Heart left ventricle (tissue), 16 donors: ENCODE results near the gene MXRA8. TPM values are rescaled to one million over a fixed set of nuclear protein-coding genes. Genes with fewer than 3 reads are reported as not detected.

Source experiments
- ATAC-seq, 4 donors: fragments of 200-7000 bp; cut with Tn5 transposase; one replicate each; pipeline ENCODE4 v1.9.1; 2020 to 2022; ENCODE audit warnings: moderate library complexity in 4 of 4, mild to moderate bottlenecking in 3 of 4, moderate number of reproducible peaks in 1 of 4
- DNase-seq, 5 donors: peaks; one replicate each; pipeline ENCODE4 v3.0.0-alpha.2; 2020
- H3K27ac ChIP-seq, 12 donors: fragments of 200-600 bp; sonication (generic) in 4 of 12; one replicate each; pipeline versions ENCODE4 v1.5.0 to v1.8.0; 2016 to 2022; ENCODE audit warnings: mild to moderate bottlenecking in 2 of 12
- H3K27me3 ChIP-seq, 9 donors: fragments of 200-600 bp; sonication (generic) in 2 of 9; one replicate each; pipeline versions ENCODE4 v1.5.1 to v1.8.0; 2016 to 2022; ENCODE audit warnings: mild to moderate bottlenecking in 3 of 9
- H3K36me3 ChIP-seq, 9 donors: fragments of 200-600 bp; sonication (generic) in 2 of 9; one replicate each; pipeline versions ENCODE4 v1.5.0 to v1.8.0; 2018 to 2022; ENCODE audit warnings: mild to moderate bottlenecking in 2 of 9
- H3K4me1 ChIP-seq, 12 donors: fragments of 200-600 bp; sonication (generic) in 4 of 12; one replicate each; pipeline versions ENCODE4 v1.5.0 to v1.8.0; 2016 to 2022; ENCODE audit warnings: mild to moderate bottlenecking in 3 of 12
- H3K4me3 ChIP-seq, 12 donors: fragments of 200-600 bp; sonication (generic) in 4 of 12; one replicate each; pipeline versions ENCODE4 v1.5.0 to v1.8.0; 2017 to 2022; ENCODE audit warnings: mild to moderate bottlenecking in 9 of 12, moderate library complexity in 4 of 12
- H3K9me3 ChIP-seq, 12 donors: fragments of 200-600 bp; sonication (generic) in 4 of 12; one replicate each; pipeline versions ENCODE4 v1.5.0 to v1.8.0; 2016 to 2022; ENCODE audit warnings: mild to moderate bottlenecking in 1 of 12
- POLR2A ChIP-seq, 2 donors: fragments of 450-650 bp; IDR thresholded peaks; one replicate each; pipeline ENCODE4 v1.6.1; 2017; ENCODE audit warnings: antibody characterized with exemption in 2 of 2, mild to moderate bottlenecking in 2 of 2, moderate library complexity in 2 of 2
- WGBS, 4 donors: extraction: QIAGEN DNeasy Blood & Tissue Kit in 2 of 4; methylation state at CpG; one replicate each; pipeline versions ENCODE4 v1.1.5 to v1.1.7; 2013 to 2018; 5-methylcytosine and 5-hydroxymethylcytosine counted together
- intact Hi-C, 10 donors: fragments of 100-400 bp; cut with DNase I; formaldehyde crosslinking; loops; one replicate each; pipeline versions ENCODE4 v1.11.1 to v1.14.2; 2022
- polyA plus RNA-seq, 2 donors: library from polyadenylated mRNA; stranded (reverse); fragments of 200-250 nt; gene quantifications; one replicate each; pipeline ENCODE4 v1.2.3, GENCODE V29; 2013
- total RNA-seq, 9 donors: library from RNA; depleted of rRNA in 2 of 9; stranded (reverse); fragments of >200 nt in 2 of 9; fragmentation: NEBNext Ultra II Directional in 3 of 9; extraction: Animal tissue kit (Norgen Biotek cat#: 25700) in 3 of 9; gene quantifications; one replicate each; pipeline versions ENCODE4 v1.1.0 to v1.2.4, GENCODE V29; 2016 to 2023
- TF ChIP-seq, protein P1 (sequence below), 12 donors: fragments of 200-600 bp; sonication (generic) in 4 of 12; IDR thresholded peaks; one replicate each; pipeline versions ENCODE4 v1.5.0 to v1.8.0; 2018 to 2022; ENCODE audit warnings: antibody characterized with exemption in 12 of 12, mild to moderate bottlenecking in 5 of 12
- donor health status: ischemic (EF 13 %, LVEDD 7.1; RV severe dilation, severe dysfunction).
- donor health status: healthy with polysubstance abuse.
- donor health status: DM: no; HTN: yes; CAD: no.
- donor health status: DM: no; HTN: no; CAD: no.
- donor health status: ischemic (EF 25% LVEDD 6.9; RV normal size, moderate dysfunction).
- donor health status: ischemic (EF 25% LVEDD 5.7; RV mildly dilated, moderate dysfunction).
- donor health status: healthy.
- donor health status: DM: yes; HTN: yes; CAD: no.
- donor health status: ischemic (EF 35%, LVEDD 5.7; RV mildly dilated, moderate dysfunction).
- donor health status: nonischemic (EF 11% LVEDD 7.7; RV severe dilation, severe dysfunction).
- donor health status: DM: yes; HTN: yes; CAD: no.
- donor health status: PGD.
- donor health status: ischemic (EF 29% LVEDD 5.4; RV normal size, mild dysfunction).
- donor health status: nonischemic (EF 23%, LVEDD 6.1; RV moderate dilation, normal function).

Gene MXRA8
- total and polyA plus RNA-seq, 11 donors: 10.5 to 49.3 (median 19.5) TPM

DNA sequence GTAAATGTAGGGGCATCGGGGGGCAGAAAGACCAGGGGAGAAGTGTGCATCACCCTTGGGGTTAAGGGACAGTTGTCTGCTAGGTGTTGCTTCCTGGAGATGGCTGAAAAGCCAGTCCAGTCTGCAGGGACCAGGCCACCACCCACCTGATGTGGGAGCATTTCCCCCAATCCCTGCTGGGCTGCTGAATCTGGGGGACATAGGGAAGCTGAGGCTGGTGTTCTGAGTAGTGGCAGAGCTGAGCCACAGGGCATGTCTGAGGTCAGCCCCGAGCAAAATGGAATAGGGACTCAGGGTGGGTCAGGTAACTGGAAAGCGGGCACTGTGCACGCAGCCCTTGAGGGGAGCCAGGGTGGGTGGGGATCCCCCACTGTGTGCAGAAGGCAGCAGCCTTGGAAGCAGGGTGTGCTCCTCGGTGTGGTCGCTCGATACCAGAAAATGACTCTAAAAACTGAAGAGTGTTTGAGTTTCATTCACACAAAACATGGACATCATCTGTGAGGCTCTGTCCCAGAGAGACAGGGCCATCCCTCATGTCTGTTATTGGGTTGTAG, 43.2 kb upstream of the MXRA8 start:
- Histone ChIP-seq H3K9me3 (no peaks in the 10 kb centered on the region), H3K4me1 (peaks cover 7 to 63% (median 47%) of the 10 kb centered on the region in 12 donors), H3K4me3 (no peak overlapping the region), H3K36me3 (peaks cover 0 to 75% (median 68%) of the 10 kb centered on the region in 9 donors), H3K27me3 (no peaks in the 10 kb centered on the region), H3K27ac (no peak overlapping the region)
- WGBS, 4 donors: 84 to 89% (median 88%) methylated on average over 7 of the region's 7 CpGs
- no peak for TF ChIP-seq POLR2A (IDR thresholded peaks at IDR 0.05)
- TF ChIP-seq, protein P1, sequence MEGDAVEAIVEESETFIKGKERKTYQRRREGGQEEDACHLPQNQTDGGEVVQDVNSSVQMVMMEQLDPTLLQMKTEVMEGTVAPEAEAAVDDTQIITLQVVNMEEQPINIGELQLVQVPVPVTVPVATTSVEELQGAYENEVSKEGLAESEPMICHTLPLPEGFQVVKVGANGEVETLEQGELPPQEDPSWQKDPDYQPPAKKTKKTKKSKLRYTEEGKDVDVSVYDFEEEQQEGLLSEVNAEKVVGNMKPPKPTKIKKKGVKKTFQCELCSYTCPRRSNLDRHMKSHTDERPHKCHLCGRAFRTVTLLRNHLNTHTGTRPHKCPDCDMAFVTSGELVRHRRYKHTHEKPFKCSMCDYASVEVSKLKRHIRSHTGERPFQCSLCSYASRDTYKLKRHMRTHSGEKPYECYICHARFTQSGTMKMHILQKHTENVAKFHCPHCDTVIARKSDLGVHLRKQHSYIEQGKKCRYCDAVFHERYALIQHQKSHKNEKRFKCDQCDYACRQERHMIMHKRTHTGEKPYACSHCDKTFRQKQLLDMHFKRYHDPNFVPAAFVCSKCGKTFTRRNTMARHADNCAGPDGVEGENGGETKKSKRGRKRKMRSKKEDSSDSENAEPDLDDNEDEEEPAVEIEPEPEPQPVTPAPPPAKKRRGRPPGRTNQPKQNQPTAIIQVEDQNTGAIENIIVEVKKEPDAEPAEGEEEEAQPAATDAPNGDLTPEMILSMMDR (IDR thresholded peaks at IDR 0.05): no peak
- DNase-seq (no peak), ATAC-seq (no peak)
- intact Hi-C loops: loop anchor here in 3 of 10 donors (2.0 to 10.0 kb wide), 2 partner anchors 35 to 103 kb away; no protein-coding TSS in a partner anchor

- WGBS, 4 donors: 75 to 82% (median 82%) methylated on average over 22 of the region's 22 CpGs
- H3K36me3 ChIP-seq: peaks cover 0 to 80% (median 74%) of the 10 kb centered on the region in 9 donors
- peak overlapping the region in 9 of 12 donors; percentile 76 to 100 (median 100) for H3K4me3 ChIP-seq
- DNase-seq (no peak), ATAC-seq (no peak)
- H3K27ac ChIP-seq: peak overlapping the region in 6 of 12 donors; percentile 81 to 97 (median 92)
- no peaks in the 10 kb centered on the region for H3K9me3 ChIP-seq
- TF ChIP-seq, protein P1 (IDR thresholded peaks at IDR 0.05): no peak
- no peak for TF ChIP-seq POLR2A (IDR thresholded peaks at IDR 0.05)
- H3K4me1 ChIP-seq: peaks cover 5 to 58% (median 40%) of the 10 kb centered on the region in 12 donors
- no peaks in the 10 kb centered on the region for H3K27me3 ChIP-seq
- intact Hi-C loops: loop anchor here in 3 of 10 donors (10.0 kb wide), 1 partner anchor 104 kb away; no protein-coding TSS in a partner anchor
Measured at GRCh38 chr1:1400576-1401456, 42.5 kb upstream of the MXRA8 start.

GRCh38 chr1:1399872-1400575, 41.7 kb upstream of the MXRA8 start:
- 5 to 16% (median 6%) methylated on average over 17 to 34 of the region's 34 CpGs for WGBS, 4 donors
- peaks cover 5 to 56% (median 36%) of the 10 kb centered on the region in 12 donors for H3K4me1 ChIP-seq
- peaks cover 0 to 80% (median 74%) of the 10 kb centered on the region in 9 donors for H3K36me3 ChIP-seq
- peak in 2 of 4 donors; percentile 0 to 1 for ATAC-seq
- H3K27me3 ChIP-seq: no peaks in the 10 kb centered on the region
- no peak for DNase-seq
- no peak for TF ChIP-seq POLR2A (IDR thresholded peaks at IDR 0.05)
- TF ChIP-seq, protein P1 (IDR thresholded peaks at IDR 0.05): no peak
- intact Hi-C loops: loop anchor here in 4 of 10 donors (1.0 to 10.0 kb wide), 2 partner anchors 25 to 105 kb away; partner anchors contain the start of gene AURKAIP1 (in 1 of the 4)
- no peaks in the 10 kb centered on the region for H3K9me3 ChIP-seq
- H3K4me3 ChIP-seq: peak overlapping the region; percentile 76 to 100 (median 98)
- peak overlapping the region in 11 of 12 donors; percentile 78 to 97 (median 93) for H3K27ac ChIP-seq
